Coronary artery (tissue), 2 donors: Measurements from ENCODE around the gene RNU6-8.

Experiments
- DNase-seq: peaks from one replicate; pipeline ENCODE4 v3.0.0-alpha.2; 2017; ENCODE audit warnings: low spot score
- H3K27ac ChIP-seq, 2 donors: fragments of 200-600 bp; sonication (generic); one replicate each; pipeline ENCODE4 v1.5.1; 2016 to 2019
- H3K4me3 ChIP-seq: fragments of 200-600 bp; sonication (generic); 2 replicates; pipeline ENCODE4 v1.5.1; 2016; ENCODE audit warnings: mild to moderate bottlenecking, moderate library complexity
- TF ChIP-seq, protein P1 (sequence below): fragments of 200-600 bp; sonication (generic); IDR thresholded peaks from one replicate; pipeline ENCODE4 v1.5.1; 2019; ENCODE audit warnings: antibody characterized with exemption

RNU6-8 gene

DNA sequence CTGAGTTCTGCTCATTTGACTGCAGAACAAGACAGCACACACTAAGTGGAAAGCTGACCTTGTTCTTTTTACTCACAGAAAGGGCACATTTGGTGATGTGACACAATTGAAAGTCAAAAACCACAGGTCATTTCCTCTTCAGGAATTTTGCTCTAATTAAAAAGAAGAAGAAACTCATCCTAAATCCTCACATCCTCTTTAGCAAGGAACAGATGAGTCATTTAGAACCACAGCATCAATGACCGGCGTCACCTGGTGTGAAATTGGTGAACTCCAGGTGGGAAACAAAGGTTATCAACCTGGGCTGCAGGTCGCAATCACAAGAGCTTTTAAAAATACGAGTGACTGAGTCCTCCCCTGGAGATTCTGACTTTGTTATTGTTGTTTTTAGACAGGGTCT, 2.9 kb upstream of the RNU6-8 start:
- no peak overlapping the region for H3K27ac ChIP-seq
- TF ChIP-seq, protein P1, sequence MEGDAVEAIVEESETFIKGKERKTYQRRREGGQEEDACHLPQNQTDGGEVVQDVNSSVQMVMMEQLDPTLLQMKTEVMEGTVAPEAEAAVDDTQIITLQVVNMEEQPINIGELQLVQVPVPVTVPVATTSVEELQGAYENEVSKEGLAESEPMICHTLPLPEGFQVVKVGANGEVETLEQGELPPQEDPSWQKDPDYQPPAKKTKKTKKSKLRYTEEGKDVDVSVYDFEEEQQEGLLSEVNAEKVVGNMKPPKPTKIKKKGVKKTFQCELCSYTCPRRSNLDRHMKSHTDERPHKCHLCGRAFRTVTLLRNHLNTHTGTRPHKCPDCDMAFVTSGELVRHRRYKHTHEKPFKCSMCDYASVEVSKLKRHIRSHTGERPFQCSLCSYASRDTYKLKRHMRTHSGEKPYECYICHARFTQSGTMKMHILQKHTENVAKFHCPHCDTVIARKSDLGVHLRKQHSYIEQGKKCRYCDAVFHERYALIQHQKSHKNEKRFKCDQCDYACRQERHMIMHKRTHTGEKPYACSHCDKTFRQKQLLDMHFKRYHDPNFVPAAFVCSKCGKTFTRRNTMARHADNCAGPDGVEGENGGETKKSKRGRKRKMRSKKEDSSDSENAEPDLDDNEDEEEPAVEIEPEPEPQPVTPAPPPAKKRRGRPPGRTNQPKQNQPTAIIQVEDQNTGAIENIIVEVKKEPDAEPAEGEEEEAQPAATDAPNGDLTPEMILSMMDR: no peak
- DNase-seq: no peak
- no peak overlapping the region for H3K4me3 ChIP-seq

DNA sequence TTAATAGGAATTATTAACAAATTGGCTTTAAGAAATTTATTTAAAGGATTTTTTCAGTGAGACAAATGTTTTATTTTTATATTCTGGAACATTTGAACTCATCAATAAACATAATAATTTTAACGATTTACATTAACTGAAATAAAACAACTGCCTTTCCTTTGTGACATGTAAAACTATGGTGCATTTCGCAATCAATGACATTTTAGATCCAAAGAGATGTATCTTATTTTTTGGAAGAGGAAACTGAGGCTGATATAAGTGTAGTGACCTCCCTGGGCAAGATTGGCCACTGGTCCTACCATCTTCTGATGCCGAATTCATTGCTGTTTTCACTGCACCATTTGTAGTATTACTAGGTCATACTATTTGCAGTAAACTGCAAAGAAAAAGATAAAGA, 2.5 kb upstream of the RNU6-8 start:
- H3K27ac ChIP-seq: no peak overlapping the region
- TF ChIP-seq, protein P1: no peak
- DNase-seq: no peak
- H3K4me3 ChIP-seq: no peak overlapping the region

DNA sequence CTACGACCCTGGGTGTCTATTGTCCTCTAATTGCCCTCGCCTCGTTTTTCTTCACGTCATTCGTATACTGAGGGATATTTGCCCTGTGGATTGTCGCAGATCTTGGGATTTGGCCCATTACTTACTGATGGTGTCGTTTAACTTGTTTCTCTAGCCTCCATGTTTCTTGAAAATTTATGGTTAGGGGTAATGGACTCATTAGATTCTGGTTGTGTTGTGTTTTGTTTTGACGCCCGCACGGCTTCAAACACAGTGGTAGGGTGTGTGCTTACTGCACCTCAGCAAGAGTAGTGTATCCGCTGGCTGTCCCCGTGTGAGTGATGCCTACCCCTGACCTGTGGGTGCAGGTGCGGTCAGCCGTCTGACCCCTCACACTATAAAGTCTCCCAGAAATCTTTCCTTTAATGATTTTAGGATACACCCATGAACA, 874 bp upstream of the RNU6-8 start:
- peak overlapping the region; percentile 84 for H3K4me3 ChIP-seq
- DNase-seq: no peak
- peak overlapping the region; percentile 80 to 91 for H3K27ac ChIP-seq
- TF ChIP-seq, protein P1: no peak

DNA sequence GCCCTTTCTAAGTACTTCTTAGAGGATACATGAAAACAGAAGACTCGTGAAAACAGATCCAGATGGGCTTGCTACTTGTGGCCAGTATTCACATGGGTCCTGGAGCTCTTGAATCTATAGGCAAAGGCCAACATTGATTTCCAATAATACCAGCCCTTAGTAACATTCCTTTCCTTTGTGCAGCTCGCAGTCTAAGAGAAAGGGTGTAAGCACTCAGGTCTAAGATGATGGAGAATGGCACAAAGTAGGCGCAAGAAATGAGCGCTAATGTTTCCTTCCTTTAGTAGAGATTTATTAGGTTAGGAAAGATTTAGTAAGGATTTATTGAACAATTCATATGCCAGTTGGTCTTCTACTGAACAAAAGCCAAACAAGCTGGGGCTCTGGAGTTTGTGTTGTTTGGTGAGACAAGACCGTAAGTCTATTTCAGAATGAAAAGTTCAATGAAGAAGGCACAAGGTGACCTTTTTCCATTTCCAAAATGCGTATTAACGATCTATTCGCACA, 525 bp downstream of the RNU6-8 start:
- Histone ChIP-seq H3K4me3 (peak overlapping the region; percentile 84), H3K27ac (peak overlapping the region; percentile 80 to 91)
- TF ChIP-seq, protein P1: no peak
- no peak for DNase-seq

DNA sequence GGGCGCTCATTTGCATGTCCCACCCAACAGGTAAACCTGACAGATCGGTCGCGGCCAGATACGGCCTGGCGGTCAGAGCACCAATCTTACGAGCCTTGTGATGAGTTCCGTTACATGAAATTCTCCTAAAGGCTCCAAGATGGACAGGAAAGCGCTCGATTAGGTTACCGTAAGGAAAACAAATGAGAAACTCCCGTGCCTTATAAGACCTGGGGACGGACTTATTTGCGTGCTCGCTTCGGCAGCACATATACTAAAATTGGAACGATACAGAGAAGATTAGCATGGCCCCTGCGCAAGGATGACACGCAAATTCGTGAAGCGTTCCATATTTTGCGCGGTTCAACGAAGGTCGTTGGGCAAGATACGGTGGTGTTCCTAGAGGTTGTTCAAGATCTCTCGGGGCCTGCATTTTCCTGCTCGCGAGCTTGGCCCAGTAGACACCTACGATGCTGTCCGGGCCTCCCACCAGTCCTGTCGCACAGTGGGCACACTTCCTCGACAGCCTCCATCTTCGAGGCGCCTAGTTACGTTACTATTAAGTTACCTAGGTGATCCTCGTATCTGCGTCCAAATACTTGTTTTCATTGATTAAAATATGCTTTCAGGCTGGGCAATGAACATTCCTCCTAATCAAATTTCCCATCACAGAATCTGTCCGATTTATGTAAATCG, 1.1 kb downstream of the RNU6-8 start, which contains the start of gene RNU6-7:
RNU6-7 (plus strand) TSS at position 230 of the 675 bp plus-strand sequence.
- peak within 1 kb of the TSS; percentile 80 to 91 for H3K27ac ChIP-seq
- DNase-seq: peak; percentile 73
- TF ChIP-seq, protein P1: no peak

DNA sequence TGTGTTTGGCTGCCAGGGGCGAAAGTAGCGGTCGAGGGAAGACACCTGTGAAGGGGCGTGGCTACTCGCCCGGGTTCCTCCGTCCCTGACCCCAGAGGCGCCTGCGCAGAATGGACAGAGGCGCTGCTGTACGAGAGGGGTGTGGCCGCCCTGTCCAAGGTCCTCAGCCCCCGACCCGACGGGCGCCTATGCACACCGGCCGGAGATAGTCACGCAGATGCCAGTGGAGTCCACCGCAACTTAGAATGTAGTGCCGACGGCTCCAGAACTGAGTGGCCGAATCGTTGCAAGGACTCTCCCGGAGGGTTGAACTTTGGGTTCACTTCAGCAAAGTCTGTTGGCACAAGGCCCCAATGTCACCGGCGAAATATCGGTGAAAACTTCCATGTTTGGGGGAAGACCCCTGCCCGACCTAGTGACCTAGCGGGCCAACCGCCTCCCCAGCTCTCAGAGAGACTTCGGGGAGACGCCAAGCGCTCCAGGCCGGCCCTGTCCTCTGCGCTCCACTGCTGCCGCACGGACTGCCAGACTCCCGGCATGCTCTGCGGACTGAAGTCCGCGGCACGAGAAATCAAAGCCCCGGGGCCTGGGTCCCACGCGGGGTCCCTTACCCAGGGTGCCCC, 1.8 kb downstream of the RNU6-8 start:
- Histone ChIP-seq H3K4me3 (peak overlapping the region; percentile 84), H3K27ac (peak overlapping the region; percentile 80 to 91)
- TF ChIP-seq, protein P1: no peak
- peak; percentile 84 for DNase-seq

More for the DNA sequence above, 1.1 kb downstream of the RNU6-8 start, which contains the start of gene RNU6-7:
- H3K4me3 ChIP-seq: peak within 1 kb of the TSS; percentile 84
